Measurements from ENCODE around the gene SLC1A7. TPM values are rescaled to one million over a fixed set of nuclear protein-coding genes. Genes with fewer than 3 reads are reported as not detected.

The SLC1A7 gene
- total and polyA plus RNA-seq, 4 experiments from 2014 or later, result not detected

DNA sequence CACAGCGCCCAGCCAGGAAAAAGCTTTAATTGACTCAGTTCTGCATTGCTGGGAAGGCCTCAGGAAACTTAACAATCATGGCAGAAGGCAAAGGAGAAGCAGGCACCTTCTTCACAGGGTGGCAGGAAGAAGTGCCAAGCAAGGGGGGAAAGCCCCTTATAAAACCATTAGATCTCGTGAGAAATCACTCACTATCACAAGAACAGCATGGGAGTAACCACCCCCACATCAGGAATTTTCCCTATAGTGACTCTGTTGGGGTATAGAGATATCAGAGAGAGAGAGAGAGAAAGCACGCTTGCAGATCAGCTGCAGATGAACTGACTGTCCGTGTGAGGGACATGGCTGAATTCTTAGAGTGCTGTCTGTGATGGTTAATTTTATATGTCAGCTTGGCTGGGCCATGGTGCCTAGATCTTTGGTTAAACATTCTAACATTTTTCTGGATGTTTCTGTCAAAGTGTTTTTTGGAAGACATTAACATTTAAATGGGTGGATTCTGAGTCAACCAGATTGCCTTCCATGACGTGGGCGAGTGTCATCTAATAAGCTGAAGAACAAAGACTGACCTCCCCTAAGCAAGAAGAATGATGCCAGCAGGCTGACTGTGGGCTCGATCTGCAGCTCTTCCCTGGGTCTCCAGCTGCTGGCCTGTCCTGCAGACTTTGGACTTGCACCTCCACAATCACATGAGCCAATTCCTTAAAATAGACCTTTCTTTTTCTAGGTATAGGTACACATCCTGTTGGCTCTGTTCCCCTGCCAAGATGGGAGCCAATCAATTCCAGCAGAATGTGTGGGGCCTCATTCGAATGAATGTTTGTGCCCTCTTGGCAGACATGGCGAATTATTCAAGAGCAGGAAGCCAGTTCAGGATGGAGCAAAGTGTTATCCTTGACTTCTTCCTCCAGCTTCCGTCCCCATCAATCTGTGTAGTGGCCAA lies 32.8 kb upstream of the SLC1A7 start:
- no peaks in the 10 kb centered on the region for H3K9me3 ChIP-seq (ENCODE audit: control insufficient read depth in 1 of 2, low read length in 2 of 2)
- ChIA-PET POLR2A (ENCODE audit: partially characterized antibody) (no interaction called here), CTCF (ENCODE audit: partially characterized antibody) (interaction anchor here (2.0 kb wide), 1 partner anchor 9 kb away, joined by 8 read pairs; no protein-coding TSS in a partner anchor)
- peaks cover 6 to 11% of the 10 kb centered on the region in 2 donors for H3K27me3 Mint-ChIP-seq
- H3K27ac Mint-ChIP-seq, result no peak overlapping the region
- no peak overlapping the region for H3K27ac ChIP-seq (ENCODE audit: low read depth, low read length)
- H3K4me1 Mint-ChIP-seq, result peaks cover 0 to 5% (median 4%) of the 10 kb centered on the region in 4 donors
- no peaks in the 10 kb centered on the region for H3K36me3 ChIP-seq (ENCODE audit: insufficient read depth, low read length)
- intact Hi-C loops (cut with micrococcal nuclease), result no loop called here
- no peak overlapping the region for H3K4me3 ChIP-seq (ENCODE audit: low read length in 2 of 2)
- H3K36me3 Mint-ChIP-seq, result no peaks in the 10 kb centered on the region
- no peak overlapping the region for H3K4me3 Mint-ChIP-seq
- DNase-seq, result no peak
- peaks cover 3% of the 10 kb centered on the region for H3K27me3 ChIP-seq (ENCODE audit: insufficient read depth, low read length)
- H3K4me1 ChIP-seq (ENCODE audit: insufficient read depth, low read length), result no peaks in the 10 kb centered on the region
- H3K9me3 Mint-ChIP-seq, result no peaks in the 10 kb centered on the region

GRCh38 chr1:53172426-53173128 lies 30.1 kb upstream of the SLC1A7 start:
- H3K27me3 Mint-ChIP-seq, result peaks cover 5 to 15% of the 10 kb centered on the region in 2 donors
- peak overlapping the region in 2 of 7 donors; percentile 15 to 64 for H3K27ac Mint-ChIP-seq
- CTCF ChIA-PET (ENCODE audit: partially characterized antibody), result interaction anchor here (1.2 to 2.1 kb wide), 2 partner anchors 8 to 10 kb away, joined by 3 to 7 read pairs; no protein-coding TSS in a partner anchor
- no peaks in the 10 kb centered on the region for H3K36me3 Mint-ChIP-seq
- no peaks in the 10 kb centered on the region for H3K9me3 Mint-ChIP-seq
- intact Hi-C loops (cut with micrococcal nuclease), result no loop called here
- no peak for DNase-seq
- Histone ChIP-seq H3K4me1 (ENCODE audit: insufficient read depth, low read length) (no peaks in the 10 kb centered on the region), H3K27ac (ENCODE audit: low read depth, low read length) (no peak overlapping the region), H3K9me3 (ENCODE audit: control insufficient read depth in 1 of 2, low read length in 2 of 2) (no peaks in the 10 kb centered on the region), H3K36me3 (ENCODE audit: insufficient read depth, low read length) (no peaks in the 10 kb centered on the region), H3K4me3 (ENCODE audit: low read length in 2 of 2) (no peak overlapping the region), H3K27me3 (ENCODE audit: insufficient read depth, low read length) (peaks cover 3% of the 10 kb centered on the region)
- H3K4me3 Mint-ChIP-seq, result peak overlapping the region in 1 of 8 donors; percentile 4
- H3K4me1 Mint-ChIP-seq, result peaks cover 0 to 5% (median 4%) of the 10 kb centered on the region in 4 donors
- POLR2A ChIA-PET (ENCODE audit: partially characterized antibody), result no interaction called here

DNA sequence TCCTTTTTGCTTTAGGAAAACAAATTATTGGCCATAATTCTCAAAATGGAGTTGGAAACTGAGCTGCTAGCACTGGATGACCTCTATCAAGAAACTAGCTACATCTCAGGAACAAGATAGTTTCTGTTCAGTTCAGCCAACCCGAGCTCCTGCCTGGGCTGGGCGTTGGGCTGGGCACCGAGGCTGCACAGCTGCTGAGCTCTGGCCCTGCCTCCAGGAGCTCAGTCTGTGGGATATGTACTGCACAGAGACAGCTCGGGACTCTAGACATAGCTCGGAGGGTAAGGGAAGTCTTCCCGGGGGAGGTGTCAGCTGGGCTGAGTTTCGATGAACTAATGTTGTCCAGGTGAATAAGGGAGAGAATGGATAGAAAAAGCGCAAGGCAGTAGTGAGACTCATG lies 24.5 kb upstream of the SLC1A7 start:
- ChIA-PET CTCF (ENCODE audit: partially characterized antibody) (interaction anchor here (1.0 to 1.4 kb wide), 2 partner anchors 13 to 15 kb away, joined by 3 to 4 read pairs; no protein-coding TSS in a partner anchor), POLR2A (ENCODE audit: partially characterized antibody) (no interaction called here)
- Histone ChIP-seq H3K27ac (ENCODE audit: low read depth, low read length) (no peak overlapping the region), H3K9me3 (ENCODE audit: control insufficient read depth in 1 of 2, low read length in 2 of 2) (no peaks in the 10 kb centered on the region), H3K4me1 (ENCODE audit: insufficient read depth, low read length) (no peaks in the 10 kb centered on the region), H3K36me3 (ENCODE audit: insufficient read depth, low read length) (no peaks in the 10 kb centered on the region), H3K27me3 (ENCODE audit: insufficient read depth, low read length) (no peaks in the 10 kb centered on the region), H3K4me3 (ENCODE audit: low read length in 2 of 2) (no peak overlapping the region)
- H3K27me3 Mint-ChIP-seq, result peaks cover 11 to 21% of the 10 kb centered on the region in 2 donors
- intact Hi-C loops (cut with micrococcal nuclease), result no loop called here
- no peak overlapping the region for H3K4me3 Mint-ChIP-seq
- H3K9me3 Mint-ChIP-seq, result no peaks in the 10 kb centered on the region
- no peaks in the 10 kb centered on the region for H3K4me1 Mint-ChIP-seq
- H3K36me3 Mint-ChIP-seq, result no peaks in the 10 kb centered on the region
- H3K27ac Mint-ChIP-seq, result no peak overlapping the region
- DNase-seq, result no peak

- no peaks in the 10 kb centered on the region for H3K4me1 ChIP-seq (ENCODE audit: insufficient read depth, low read length)
- H3K27ac Mint-ChIP-seq, result no peak overlapping the region
- intact Hi-C loops (cut with micrococcal nuclease), result no loop called here
- no peaks in the 10 kb centered on the region for H3K27me3 ChIP-seq (ENCODE audit: insufficient read depth, low read length)
- ChIA-PET CTCF (ENCODE audit: partially characterized antibody) (interaction anchor here (1.0 to 1.4 kb wide), 2 partner anchors 13 to 15 kb away, joined by 3 to 4 read pairs; no protein-coding TSS in a partner anchor), POLR2A (ENCODE audit: partially characterized antibody) (no interaction called here)
- no peak for DNase-seq
- H3K27me3 Mint-ChIP-seq, result peaks cover 12 to 21% of the 10 kb centered on the region in 2 donors
- H3K27ac ChIP-seq (ENCODE audit: low read depth, low read length), result no peak overlapping the region
- no peaks in the 10 kb centered on the region for H3K36me3 ChIP-seq (ENCODE audit: insufficient read depth, low read length)
- no peaks in the 10 kb centered on the region for H3K4me1 Mint-ChIP-seq
- no peak overlapping the region for H3K4me3 Mint-ChIP-seq
- no peaks in the 10 kb centered on the region for H3K9me3 ChIP-seq (ENCODE audit: control insufficient read depth in 1 of 2, low read length in 2 of 2)
- no peaks in the 10 kb centered on the region for H3K36me3 Mint-ChIP-seq
- H3K9me3 Mint-ChIP-seq, result no peaks in the 10 kb centered on the region
- no peak overlapping the region for H3K4me3 ChIP-seq (ENCODE audit: low read length in 2 of 2)
Observed at GRCh38 chr1:53166366-53166765, 23.9 kb upstream of the SLC1A7 start.

DNA sequence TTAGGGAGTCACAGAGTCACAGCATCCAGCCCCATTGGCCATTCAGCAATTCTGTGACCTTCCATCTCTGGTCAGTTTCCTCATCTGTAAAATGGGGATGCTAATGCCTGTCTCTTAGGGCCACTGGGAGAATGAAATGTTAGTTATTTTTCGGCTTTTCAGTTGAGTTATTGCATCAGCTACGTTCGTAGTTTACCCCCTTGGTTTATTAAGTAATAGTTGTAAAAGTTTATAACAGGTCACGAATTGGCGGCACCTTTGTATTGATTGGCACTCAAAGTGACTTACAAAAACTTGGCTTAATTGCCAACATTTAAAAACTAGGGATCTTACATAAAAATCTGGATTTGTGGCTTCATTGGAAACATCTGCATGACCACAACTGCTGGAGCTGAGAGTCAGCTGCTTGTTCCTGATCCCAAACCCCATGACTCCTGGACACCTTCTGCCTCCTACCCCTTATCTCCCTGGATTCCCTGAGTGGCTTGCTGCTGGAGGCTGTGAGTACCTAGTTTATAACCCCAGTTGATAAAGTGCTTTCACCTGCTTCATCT lies 23.0 kb upstream of the SLC1A7 start:
- Mint-ChIP-seq H3K4me3 (no peak overlapping the region), H3K9me3 (no peaks in the 10 kb centered on the region), H3K36me3 (no peaks in the 10 kb centered on the region), H3K27ac (no peak overlapping the region), H3K27me3 (peaks cover 12 to 21% of the 10 kb centered on the region in 2 donors), H3K4me1 (no peaks in the 10 kb centered on the region)
- no peaks in the 10 kb centered on the region for H3K36me3 ChIP-seq (ENCODE audit: insufficient read depth, low read length)
- no peak overlapping the region for H3K4me3 ChIP-seq (ENCODE audit: low read length in 2 of 2)
- no peaks in the 10 kb centered on the region for H3K9me3 ChIP-seq (ENCODE audit: control insufficient read depth in 1 of 2, low read length in 2 of 2)
- POLR2A ChIA-PET (ENCODE audit: partially characterized antibody), result no interaction called here
- CTCF ChIA-PET (ENCODE audit: partially characterized antibody), result no interaction called here
- no peaks in the 10 kb centered on the region for H3K4me1 ChIP-seq (ENCODE audit: insufficient read depth, low read length)
- no peak for DNase-seq
- H3K27me3 ChIP-seq (ENCODE audit: insufficient read depth, low read length), result no peaks in the 10 kb centered on the region
- no peak overlapping the region for H3K27ac ChIP-seq (ENCODE audit: low read depth, low read length)
- intact Hi-C loops (cut with micrococcal nuclease), result no loop called here

- no peak overlapping the region for H3K4me3 ChIP-seq (ENCODE audit: low read length in 2 of 2)
- no peaks in the 10 kb centered on the region for H3K4me1 ChIP-seq (ENCODE audit: insufficient read depth, low read length)
- H3K9me3 ChIP-seq (ENCODE audit: control insufficient read depth in 1 of 2, low read length in 2 of 2), result no peaks in the 10 kb centered on the region
- H3K36me3 ChIP-seq (ENCODE audit: insufficient read depth, low read length), result no peaks in the 10 kb centered on the region
- no peak overlapping the region for H3K27ac ChIP-seq (ENCODE audit: low read depth, low read length)
- H3K4me3 Mint-ChIP-seq, result no peak overlapping the region
- no peak for DNase-seq
- H3K9me3 Mint-ChIP-seq, result no peaks in the 10 kb centered on the region
- POLR2A ChIA-PET (ENCODE audit: partially characterized antibody), result no interaction called here
- no peak overlapping the region for H3K27ac Mint-ChIP-seq
- no peaks in the 10 kb centered on the region for H3K4me1 Mint-ChIP-seq
- CTCF ChIA-PET (ENCODE audit: partially characterized antibody), result interaction anchor here (1.4 kb wide), 1 partner anchor 19 kb away, joined by 5 read pairs; no protein-coding TSS in a partner anchor
- intact Hi-C loops (cut with micrococcal nuclease), result no loop called here
- H3K27me3 ChIP-seq (ENCODE audit: insufficient read depth, low read length), result no peaks in the 10 kb centered on the region
- peaks cover 12 to 21% of the 10 kb centered on the region in 2 donors for H3K27me3 Mint-ChIP-seq
- no peaks in the 10 kb centered on the region for H3K36me3 Mint-ChIP-seq
Observed at GRCh38 chr1:53163291-53163768, 20.9 kb upstream of the SLC1A7 start.

DNA sequence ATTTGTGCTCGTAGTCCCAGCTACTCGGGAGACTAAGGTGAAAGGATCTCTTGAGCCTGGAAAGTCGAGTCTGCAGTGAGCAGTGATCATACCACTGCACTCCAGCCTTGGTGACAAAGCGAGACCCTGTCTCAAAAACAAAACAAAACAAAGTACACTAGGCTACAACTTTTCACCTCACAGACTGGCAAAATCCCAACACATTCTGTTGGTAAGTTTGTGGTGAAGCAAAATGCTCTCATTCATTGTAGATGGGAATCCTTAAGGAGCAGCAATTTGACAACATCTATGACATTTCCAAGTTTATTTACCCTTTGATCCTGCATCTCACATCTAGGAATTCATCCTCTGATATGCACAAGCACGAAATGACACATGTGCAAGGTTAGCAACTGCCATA lies 20.2 kb upstream of the SLC1A7 start:
- Histone ChIP-seq H3K27me3 (ENCODE audit: insufficient read depth, low read length) (no peaks in the 10 kb centered on the region), H3K4me3 (ENCODE audit: low read length in 2 of 2) (no peak overlapping the region), H3K9me3 (ENCODE audit: control insufficient read depth in 1 of 2, low read length in 2 of 2) (no peaks in the 10 kb centered on the region), H3K36me3 (ENCODE audit: insufficient read depth, low read length) (no peaks in the 10 kb centered on the region), H3K27ac (ENCODE audit: low read depth, low read length) (no peak overlapping the region), H3K4me1 (ENCODE audit: insufficient read depth, low read length) (no peaks in the 10 kb centered on the region)
- H3K27ac Mint-ChIP-seq, result no peak overlapping the region
- no peak for DNase-seq
- no peaks in the 10 kb centered on the region for H3K9me3 Mint-ChIP-seq
- peaks cover 12 to 16% of the 10 kb centered on the region in 2 donors for H3K27me3 Mint-ChIP-seq
- no peaks in the 10 kb centered on the region for H3K36me3 Mint-ChIP-seq
- ChIA-PET CTCF (ENCODE audit: partially characterized antibody) (no interaction called here), POLR2A (ENCODE audit: partially characterized antibody) (no interaction called here)
- H3K4me3 Mint-ChIP-seq, result no peak overlapping the region
- intact Hi-C loops (cut with micrococcal nuclease), result no loop called here
- no peaks in the 10 kb centered on the region for H3K4me1 Mint-ChIP-seq
